LoVo (cell line): ENCODE measurements around the gene MCOLN2.
"Not testable (repeated sequence)": the region's sequence is repeated elsewhere in the genome, so short reads cannot be mapped to it uniquely, and the experiment has no call there.

Experiments
- DNase-seq: peaks from one replicate; pipeline ENCODE4 v3.0.0-alpha.2; 2016; ENCODE audit warnings: low spot score

Gene MCOLN2

GRCh38 chr1:84996846-84997666 is at the start of gene MCOLN2:
MCOLN2 (minus strand) TSS chr1:84997113; CDS start chr1:84996872, 241 bp downstream.
- peak; percentile 66 for DNase-seq

GRCh38 chr1:85042413-85042812 is 45.5 kb upstream of the MCOLN2 start:
- DNase-seq, result no peak

GRCh38 chr1:85041793-85042192 is 44.9 kb upstream of the MCOLN2 start:
- DNase-seq, result no peak

DNA sequence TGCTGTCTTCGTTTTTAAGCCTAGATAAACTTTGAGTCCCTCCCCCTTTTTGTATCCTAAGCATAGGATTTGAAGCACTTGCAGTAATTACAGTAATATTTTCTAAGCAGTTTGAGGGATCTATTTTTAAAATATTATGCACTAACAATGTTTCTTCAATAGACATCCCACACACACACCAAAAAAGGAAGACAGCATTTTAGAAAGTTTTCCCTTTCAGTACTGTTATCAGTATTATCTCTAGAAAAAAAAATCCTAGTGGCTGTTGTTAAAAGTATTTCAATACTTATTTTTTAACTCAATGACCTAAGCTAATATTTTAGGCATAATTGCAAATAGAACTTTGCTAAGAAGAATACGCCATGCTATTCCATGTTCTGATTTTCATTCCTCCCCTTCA is 36.3 kb upstream of the MCOLN2 start:
- no peak for DNase-seq

DNA sequence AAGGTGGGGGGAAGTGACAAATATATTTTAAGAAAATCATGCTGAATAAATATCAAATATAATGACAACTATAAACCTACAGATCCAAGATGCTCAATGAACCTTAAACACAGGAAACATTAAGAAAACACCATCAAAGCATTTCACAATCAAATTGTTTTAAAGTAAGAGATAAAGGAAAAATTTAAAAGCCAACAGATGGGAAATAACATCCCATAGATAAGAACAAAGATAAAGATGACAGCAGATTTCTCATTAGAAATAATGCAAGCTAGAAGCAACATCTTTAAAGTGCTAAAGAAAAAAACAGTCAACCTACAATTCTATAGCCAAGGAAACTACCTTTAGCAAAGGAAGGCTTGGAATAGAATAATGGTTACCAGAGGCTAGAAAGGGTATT is 33.6 kb upstream of the MCOLN2 start:
- DNase-seq, result no peak

GRCh38 chr1:85028151-85028550 is 31.2 kb upstream of the MCOLN2 start:
- DNase-seq, result no peak

DNA sequence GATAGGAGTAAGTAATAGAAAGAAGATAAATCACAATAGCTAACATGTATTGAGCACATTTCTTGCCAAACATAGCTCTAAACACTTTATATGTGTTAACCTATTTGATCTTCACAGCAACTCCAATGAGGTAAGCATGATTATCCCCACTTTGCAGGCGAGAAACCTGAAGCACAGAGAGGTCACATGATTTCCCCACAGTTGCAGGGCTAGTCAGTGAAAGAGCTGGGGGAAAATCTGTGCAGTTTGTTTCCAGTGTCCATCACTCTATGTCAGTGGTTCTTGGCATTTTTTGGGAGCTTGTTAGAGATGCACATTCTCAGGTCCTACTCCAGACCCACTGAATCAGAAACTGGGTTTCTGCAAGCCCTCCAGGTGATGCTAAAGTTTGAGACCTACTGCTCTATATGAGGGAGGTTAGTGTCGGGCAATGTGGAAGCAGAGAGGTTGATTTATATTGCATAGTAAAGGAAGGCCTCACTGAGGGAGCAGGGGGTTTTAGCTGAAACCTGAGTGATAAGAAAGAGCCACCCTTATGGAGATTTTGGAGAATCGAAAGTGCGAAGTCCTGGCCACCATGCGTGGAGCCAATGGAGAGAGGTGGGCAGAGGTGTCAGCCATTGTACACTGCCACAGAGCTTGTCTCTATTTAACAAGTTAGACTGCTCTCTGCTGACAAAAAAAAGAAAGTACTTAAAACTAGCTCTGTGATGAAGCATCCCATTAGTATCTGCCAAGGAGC is 30.5 kb upstream of the MCOLN2 start:
- no peak for DNase-seq

- no peak for DNase-seq
Measured at GRCh38 chr1:85025940-85026339, 29.0 kb upstream of the MCOLN2 start.

DNA sequence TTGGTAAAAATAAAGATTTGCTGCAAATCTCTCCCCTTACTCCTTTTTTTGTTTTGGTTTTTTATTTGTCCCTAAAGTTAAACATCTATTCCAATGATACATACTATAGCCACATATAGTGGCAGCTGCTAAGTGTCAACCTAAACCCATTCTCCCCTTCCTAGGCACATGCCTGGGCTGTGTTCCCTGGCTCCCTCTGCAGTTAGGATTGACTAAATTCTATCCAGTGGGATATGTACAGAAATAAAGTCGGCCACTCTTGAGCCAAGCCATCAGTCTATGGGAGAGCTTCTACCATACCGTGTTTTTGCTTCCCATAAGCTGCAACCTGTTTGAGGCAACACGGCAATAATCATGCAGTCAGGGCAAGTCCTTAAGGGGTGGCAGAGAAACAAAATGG is 27.8 kb upstream of the MCOLN2 start:
- no peak for DNase-seq

DNA sequence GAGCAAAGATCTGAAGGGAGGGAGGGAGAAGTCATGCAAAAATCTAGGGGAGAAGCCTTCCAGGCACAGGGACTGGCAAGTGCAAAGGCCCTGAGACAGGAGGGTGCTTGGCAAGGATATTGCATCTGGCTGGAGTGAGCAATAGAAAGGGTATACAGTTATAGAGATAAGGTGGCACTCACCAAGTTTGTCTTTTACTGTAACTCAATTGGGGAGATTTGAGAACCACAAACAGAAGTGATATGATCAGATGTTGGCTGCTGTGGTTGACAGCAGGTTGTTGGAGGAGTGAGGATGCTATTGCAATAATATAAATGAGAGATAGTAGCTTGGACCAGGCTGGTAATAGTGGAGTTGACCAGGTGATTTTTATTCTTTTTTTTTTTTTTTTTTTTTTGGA is 25.8 kb upstream of the MCOLN2 start:
- no peak for DNase-seq

- DNase-seq, result no peak
Measured at GRCh38 chr1:85019994-85020393, 23.1 kb upstream of the MCOLN2 start.

DNA sequence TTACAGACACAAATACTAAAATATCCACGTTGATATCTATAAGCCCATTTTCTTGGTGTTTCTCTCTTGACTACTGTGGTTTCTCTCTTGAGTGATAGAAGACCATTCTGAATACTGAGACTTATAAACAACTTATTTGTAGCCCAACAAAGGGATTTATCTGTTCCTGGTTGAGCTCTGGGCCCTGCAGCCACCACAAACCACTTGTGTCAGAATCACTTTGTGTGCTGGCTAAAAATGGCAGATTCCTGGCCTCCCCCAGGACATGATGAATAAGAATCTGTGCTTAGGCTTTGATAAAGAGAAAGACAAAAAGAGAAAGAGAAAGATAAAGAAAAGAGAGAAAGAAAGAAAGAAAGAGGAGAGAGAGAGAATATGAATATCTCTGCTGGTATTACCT is 18.9 kb upstream of the MCOLN2 start:
- DNase-seq, result no peak

DNA sequence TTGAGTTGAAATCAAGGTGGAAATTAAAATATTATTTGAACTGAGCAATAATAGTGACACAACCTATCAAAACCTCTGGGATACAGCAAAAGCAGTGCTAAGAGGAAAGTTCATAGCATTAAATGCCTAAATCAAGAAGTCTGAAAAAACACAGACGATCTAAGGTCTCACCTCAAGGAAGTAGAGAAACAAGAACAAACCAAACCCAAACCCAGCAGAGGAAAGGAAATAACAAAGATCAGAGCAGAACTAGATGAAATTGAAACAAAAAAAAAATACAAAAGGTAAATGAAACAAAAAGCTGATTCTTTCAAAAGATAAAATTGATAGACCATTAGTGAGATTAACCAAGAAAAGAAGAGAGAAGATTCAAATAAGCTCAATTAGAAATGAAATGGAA is 8.7 kb upstream of the MCOLN2 start:
- not testable (repeated sequence) for DNase-seq

- no peak for DNase-seq
Measured at GRCh38 chr1:85001742-85002141, 4.8 kb upstream of the MCOLN2 start.

DNA sequence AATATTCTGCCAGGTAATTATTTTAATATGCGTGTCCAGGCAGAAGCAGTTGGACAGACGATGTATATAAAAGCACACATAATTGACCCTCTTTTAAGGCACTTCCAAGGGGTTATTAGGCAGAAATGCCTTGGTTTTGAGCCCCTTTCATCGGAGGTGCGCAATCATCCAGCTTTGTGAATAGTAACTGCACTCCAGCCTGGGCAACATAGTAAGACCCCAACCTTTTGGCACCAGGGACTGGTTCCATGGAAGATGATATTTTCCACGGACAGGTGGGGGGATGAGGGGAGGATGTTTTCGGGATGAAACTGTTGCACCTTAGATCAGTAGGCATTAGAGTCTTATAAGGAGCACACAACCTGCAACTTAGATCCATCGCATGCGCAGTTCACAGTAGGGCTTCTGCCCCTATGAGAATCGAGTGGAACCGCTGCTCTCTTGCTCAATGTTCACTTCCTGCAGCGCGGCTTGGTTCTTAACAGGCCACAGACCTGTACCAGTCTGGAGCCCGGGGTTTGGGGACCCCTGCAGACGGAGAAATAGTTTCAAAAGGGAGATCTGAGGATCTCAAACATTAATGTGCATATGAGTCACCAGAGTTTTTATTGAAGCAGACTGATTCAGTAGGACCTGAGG is 1.8 kb upstream of the MCOLN2 start:
- DNase-seq, result no peak

DNA sequence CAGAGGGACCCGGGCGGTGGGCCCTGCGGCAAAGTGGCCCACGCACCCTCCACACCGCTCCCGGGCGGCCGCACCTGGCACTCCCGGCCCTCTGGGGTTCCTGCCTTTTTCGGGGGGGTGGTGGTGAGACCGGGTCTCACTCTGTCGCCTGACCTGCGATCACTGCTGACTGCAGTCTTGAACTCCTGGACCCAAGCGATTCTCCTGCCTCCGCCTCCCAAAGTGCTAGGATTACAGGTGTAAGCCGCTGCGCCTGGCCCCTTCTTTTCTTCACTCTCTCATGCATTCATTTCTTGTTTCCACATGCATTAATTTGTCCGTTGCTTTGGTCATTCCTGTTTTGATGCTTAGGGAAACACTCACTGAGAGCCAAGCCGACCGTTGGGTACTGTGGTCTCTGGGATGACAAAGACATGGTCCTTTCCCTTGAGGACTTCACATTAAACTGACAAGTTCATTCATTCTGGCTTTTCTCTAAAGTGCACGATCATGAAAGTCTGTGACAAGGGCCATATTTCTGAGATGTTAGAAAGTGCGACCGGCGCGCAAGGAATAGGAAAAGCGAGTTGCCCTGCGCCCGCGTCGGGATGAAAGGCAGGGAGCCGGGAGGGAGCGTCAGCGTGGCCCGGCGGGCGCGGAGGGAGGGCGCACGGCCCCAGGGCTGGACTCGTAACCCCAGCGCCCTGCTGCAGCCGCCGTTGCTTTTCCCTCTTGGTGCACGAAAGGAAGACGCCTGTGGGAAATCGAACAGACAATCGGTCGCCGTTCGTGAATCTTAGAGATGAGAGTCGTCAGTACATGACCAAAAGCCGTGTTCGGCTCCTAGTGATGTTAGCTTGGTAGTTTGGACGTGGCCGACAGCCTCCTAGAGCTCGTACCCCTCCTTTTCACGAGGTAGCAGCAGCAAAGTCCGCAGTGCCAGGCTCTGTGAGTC is 1.0 kb upstream of the MCOLN2 start:
- no peak for DNase-seq

- DNase-seq, result no peak
Measured at GRCh38 chr1:84995484-84996334, 1.2 kb downstream of the MCOLN2 start.

GRCh38 chr1:84991097-84991920 is 5.6 kb downstream of the MCOLN2 start:
- DNase-seq, result no peak

DNA sequence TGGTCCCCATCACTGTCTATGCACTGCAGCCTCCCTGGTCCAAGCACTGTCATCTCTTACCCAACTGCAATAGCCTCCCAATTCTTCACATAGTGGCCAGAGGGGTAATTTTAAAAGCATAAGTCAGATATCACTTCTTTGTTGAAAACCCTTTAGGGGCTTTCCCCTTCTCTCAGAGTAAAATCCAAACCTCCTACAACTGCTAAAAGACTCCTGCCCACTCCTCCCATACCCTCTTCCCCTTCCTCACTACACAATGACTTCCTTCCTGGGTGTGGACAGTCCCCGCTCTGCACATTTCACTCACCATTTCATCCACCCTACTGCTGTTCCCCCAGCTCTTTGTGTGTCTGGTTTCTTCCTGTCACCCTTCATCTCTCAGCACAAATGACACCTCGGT is 8.3 kb downstream of the MCOLN2 start:
- DNase-seq, result no peak

GRCh38 chr1:84986561-84986960 is 10.4 kb downstream of the MCOLN2 start:
- DNase-seq, result not testable (repeated sequence)
